B cell (primary cell): ENCODE results near the gene LRRIQ3.

ENCODE experiments used
- CTCF ChIP-seq: fragments of 200-600 bp; IDR thresholded peaks from one replicate; pipeline ENCODE4 v1.8.0; 2022; ENCODE audit warnings: antibody characterized with exemption, mild to moderate bottlenecking
- EZH2 ChIP-seq: IDR thresholded peaks from 2 replicates; pipeline ENCODE4 v1.6.1; 2012; ENCODE audit warnings: borderline replicate concordance, low read depth, mild to moderate bottlenecking, moderate library complexity, low read length; ENCODE audit not compliant: insufficient read depth, poor library complexity, severe bottlenecking

GRCh38 chr1:74145086-74145485, 52.9 kb downstream of the LRRIQ3 start:
- no peak for TF ChIP-seq CTCF
- TF ChIP-seq EZH2, result no peak
